Psoas muscle (tissue), 8 donors: ENCODE results near the gene R3HDM2. TPM values are rescaled to one million over a fixed set of nuclear protein-coding genes. Genes with fewer than 3 reads are reported as not detected.

Experiments used
- ATAC-seq, 4 donors: fragments of 200-7000 bp; cut with Tn5 transposase; one replicate each; pipeline ENCODE4 v1.9.1; 2020; ENCODE audit warnings: moderate library complexity in 3 of 4, mild to moderate bottlenecking in 2 of 4
- DNase-seq, 2 donors: peaks; one replicate each; pipeline ENCODE4 v3.0.0-alpha.2; 2020
- H3K27ac ChIP-seq: fragments of 200-600 bp; one replicate; pipeline ENCODE4 v1.8.0; 2022
- H3K27me3 ChIP-seq, 3 donors: fragments of 200-600 bp in 1 of 3; one replicate each; pipeline versions ENCODE4 v1.6.1 to v1.8.0; 2013 to 2022; ENCODE audit warnings: low read length in 2 of 3, mild to moderate bottlenecking in 2 of 3, moderate library complexity in 1 of 3; ENCODE audit not compliant: insufficient read depth in 3 of 3
- H3K36me3 ChIP-seq, 2 donors: fragments of 200-600 bp in 1 of 2; one replicate each; pipeline versions ENCODE4 v1.6.1 to v1.8.0; 2013 to 2022; ENCODE audit warnings: low read depth in 1 of 2, mild to moderate bottlenecking in 1 of 2, moderate library complexity in 1 of 2; ENCODE audit not compliant: insufficient read depth in 1 of 2
- H3K4me1 ChIP-seq: fragments of 200-600 bp; one replicate; pipeline ENCODE4 v1.8.0; 2022
- H3K4me3 ChIP-seq: fragments of 200-600 bp; one replicate; pipeline ENCODE4 v1.8.0; 2022; ENCODE audit warnings: mild to moderate bottlenecking
- H3K9me3 ChIP-seq: fragments of 200-600 bp; one replicate; pipeline ENCODE4 v1.8.0; 2022
- WGBS, 3 donors: extraction: QIAGEN DNeasy Blood & Tissue Kit; methylation state at CpG; one replicate each; pipeline versions ENCODE4 v1.1.6 to v1.1.7; 2013; 5-methylcytosine and 5-hydroxymethylcytosine counted together
- intact Hi-C, 2 donors: fragments of 100-400 bp; cut with DNase I; formaldehyde crosslinking; loops; one replicate each; pipeline versions ENCODE4 v1.11.0 to v1.14.2; 2022
- polyA plus RNA-seq, 3 donors: library from polyadenylated mRNA; stranded (reverse); fragments of 200-250 nt; gene quantifications; one replicate each; pipeline ENCODE4 v1.2.3, GENCODE V29; 2013
- total RNA-seq, 4 donors: library from RNA; stranded (reverse); fragmentation: NEBNext Ultra II Directional in 2 of 4; extraction: Animal tissue kit (Norgen Biotek cat#: 25700) in 2 of 4; gene quantifications; one replicate each; pipeline versions ENCODE4 v1.2.1 to v1.2.4, GENCODE V29; 2021 to 2023
- TF ChIP-seq, protein P1 (sequence below): fragments of 200-600 bp; IDR thresholded peaks from one replicate; pipeline ENCODE4 v1.8.0; 2022; ENCODE audit warnings: antibody characterized with exemption
- donor health status: healthy with polysubstance abuse.
- donor health status: DM: no; HTN: no; CAD: no; lungs with moderate emphysema.
- donor health status: Bipolar disorder and iron deficiency.
- donor health status: healthy.
- donor health status: DM: yes; HTN: yes; CAD: no.
- donor health status: DM: no; HTN: no; CAD: no.
- donor health status: DM: no; HTN: no; CAD: no.
- donor health status: DM: yes; HTN: yes; CAD: no.

R3HDM2 gene
- total and polyA plus RNA-seq, 7 donors, result 12.1 to 64.9 (median 41.4) TPM

DNA sequence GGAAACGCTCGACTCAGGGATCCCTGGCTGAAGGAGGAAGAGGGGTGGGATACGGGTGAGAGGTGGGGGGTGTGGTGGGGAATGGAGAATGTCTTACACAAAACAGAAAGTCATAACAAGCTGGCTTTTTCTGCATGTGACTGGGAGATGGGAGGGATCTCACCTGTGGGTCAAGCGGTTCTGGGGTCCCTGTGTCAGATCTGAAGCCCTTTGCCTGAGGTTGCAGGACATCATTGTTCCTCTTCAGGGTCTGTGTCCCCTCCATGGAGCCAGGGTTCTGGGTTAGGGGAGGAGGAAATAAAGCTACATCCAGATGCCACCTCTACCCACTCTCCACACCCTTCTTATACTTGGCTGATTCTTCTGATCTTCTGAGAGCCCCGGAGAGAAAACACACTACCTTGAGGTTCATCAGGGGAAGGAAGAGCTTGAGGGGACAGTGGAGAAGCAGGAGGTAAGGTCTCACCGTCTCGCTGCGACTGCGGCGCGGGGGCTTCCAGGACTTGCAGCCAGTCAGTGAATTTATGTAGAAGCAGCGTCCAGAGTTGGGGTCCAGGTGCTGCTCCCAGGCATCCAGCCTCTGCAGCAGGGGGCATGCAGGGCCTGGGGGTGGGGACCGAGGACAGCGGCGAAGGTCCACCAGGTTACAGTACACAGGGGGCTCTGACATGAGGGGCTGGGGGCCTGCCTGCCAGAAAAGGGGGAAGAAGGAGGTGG lies 46.3 kb upstream of the R3HDM2 start:
- TF ChIP-seq, protein P1, sequence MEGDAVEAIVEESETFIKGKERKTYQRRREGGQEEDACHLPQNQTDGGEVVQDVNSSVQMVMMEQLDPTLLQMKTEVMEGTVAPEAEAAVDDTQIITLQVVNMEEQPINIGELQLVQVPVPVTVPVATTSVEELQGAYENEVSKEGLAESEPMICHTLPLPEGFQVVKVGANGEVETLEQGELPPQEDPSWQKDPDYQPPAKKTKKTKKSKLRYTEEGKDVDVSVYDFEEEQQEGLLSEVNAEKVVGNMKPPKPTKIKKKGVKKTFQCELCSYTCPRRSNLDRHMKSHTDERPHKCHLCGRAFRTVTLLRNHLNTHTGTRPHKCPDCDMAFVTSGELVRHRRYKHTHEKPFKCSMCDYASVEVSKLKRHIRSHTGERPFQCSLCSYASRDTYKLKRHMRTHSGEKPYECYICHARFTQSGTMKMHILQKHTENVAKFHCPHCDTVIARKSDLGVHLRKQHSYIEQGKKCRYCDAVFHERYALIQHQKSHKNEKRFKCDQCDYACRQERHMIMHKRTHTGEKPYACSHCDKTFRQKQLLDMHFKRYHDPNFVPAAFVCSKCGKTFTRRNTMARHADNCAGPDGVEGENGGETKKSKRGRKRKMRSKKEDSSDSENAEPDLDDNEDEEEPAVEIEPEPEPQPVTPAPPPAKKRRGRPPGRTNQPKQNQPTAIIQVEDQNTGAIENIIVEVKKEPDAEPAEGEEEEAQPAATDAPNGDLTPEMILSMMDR, result no peak
- 79 to 91% (median 80%) methylated on average over 12 to 15 of the region's 15 CpGs for WGBS, 3 donors
- no peak for ATAC-seq
- no peak for DNase-seq
- Histone ChIP-seq H3K36me3 (no peaks in the 10 kb centered on the region), H3K27me3 (peaks cover 0 to 49% (median 18%) of the 10 kb centered on the region in 3 donors), H3K4me3 (peak overlapping the region; percentile 36), H3K4me1 (peaks cover 13% of the 10 kb centered on the region), H3K9me3 (no peaks in the 10 kb centered on the region), H3K27ac (no peak overlapping the region)
- intact Hi-C loops, result no loop called here

DNA sequence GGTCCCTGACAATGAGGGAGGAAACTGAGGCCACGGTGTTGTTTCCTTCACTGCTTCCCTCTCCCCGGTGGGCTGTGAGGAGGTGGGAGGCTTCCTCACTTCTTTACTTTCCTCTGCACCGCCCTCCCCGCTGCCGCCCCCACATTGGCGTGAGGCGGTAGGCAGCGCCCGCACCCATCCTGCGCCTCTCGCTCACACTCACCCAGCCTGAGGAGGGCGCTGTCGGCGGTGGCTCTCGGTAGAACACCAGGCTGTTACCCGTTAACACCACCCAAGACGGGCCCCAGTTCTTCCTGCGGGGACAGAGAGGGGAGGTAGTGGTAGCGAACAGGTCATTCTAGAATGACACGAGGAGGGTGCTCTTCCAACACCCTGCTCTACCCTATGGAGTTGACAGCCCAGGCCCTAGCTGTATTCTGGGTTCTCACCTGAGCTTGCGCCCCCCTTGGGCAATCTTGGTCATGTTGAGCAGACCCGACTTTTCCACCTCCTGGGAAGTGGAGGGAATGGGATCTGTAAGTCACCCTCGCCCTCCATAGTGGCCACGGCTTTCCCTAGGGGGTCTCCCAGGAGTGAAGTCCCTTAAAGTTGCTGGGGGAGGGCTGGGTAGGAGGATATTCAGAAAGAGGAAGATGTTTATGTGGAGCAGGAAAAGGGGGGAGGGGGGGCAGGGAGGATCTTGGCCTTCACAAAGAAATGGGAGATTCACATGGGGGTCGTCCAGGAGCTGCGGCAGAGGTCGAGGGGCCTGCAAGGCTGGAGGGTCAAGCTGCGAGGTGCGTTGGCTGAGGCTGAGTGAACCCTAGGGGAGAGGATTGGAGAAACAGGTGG lies 45.5 kb upstream of the R3HDM2 start:
- TF ChIP-seq, protein P1, result no peak
- Histone ChIP-seq H3K36me3 (no peaks in the 10 kb centered on the region), H3K4me3 (peak overlapping the region; percentile 64), H3K4me1 (peaks cover 13% of the 10 kb centered on the region), H3K27me3 (peaks cover 0 to 54% (median 18%) of the 10 kb centered on the region in 3 donors), H3K27ac (no peak overlapping the region), H3K9me3 (no peaks in the 10 kb centered on the region)
- DNase-seq (no peak), ATAC-seq (peak in 3 of 4 donors; percentile 2 to 38 (median 2))
- WGBS, 3 donors, result 24 to 27% (median 27%) methylated on average over 26 to 29 of the region's 29 CpGs
- intact Hi-C loops, result no loop called here

DNA sequence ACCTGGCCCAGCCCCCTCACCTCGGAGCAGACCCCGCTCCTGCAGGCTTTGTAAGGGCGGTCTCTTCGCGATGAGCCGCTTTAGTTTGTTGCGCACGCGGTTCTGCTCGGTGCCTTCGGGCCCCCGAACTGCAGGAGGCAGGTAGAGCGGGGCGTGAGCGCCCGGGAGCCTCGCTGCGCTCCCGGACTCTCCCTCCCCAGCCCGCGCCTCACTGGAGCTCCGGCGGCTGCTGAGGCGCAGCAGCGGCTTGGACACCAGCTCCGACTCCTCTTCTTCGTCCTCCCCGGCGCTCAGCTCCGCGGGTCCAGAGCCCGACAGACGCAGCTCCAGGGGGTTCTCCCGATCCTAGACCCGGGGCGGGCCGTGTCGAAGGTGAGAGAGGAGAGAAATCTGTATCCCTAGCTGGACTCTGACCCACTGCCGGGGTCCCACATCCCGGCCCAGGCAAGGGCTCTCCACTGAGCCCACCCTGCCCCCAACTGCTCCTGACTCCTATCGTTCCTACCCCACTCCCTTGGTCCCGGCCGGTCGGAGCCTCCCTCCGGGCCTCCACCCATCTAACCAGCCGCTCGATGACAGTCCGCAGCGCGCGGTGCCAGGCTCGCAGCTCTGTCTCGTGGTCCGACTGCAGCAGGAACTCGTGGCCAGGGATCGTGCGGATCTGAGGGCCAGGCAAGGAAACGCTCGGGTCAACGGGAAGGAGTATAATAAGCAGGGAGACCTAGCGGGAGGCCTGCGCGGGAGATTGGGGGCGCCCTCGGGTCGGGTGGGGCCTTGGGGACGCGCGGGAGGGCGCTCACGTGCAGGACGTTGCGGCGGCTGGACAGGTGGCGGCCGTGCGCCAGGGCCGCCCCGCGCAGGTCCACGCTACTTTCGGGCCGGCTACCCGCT lies 44.7 kb upstream of the R3HDM2 start:
- intact Hi-C loops, result no loop called here
- Histone ChIP-seq H3K4me3 (peak overlapping the region; percentile 64), H3K9me3 (no peaks in the 10 kb centered on the region), H3K27ac (no peak overlapping the region), H3K4me1 (peaks cover 13% of the 10 kb centered on the region), H3K27me3 (peaks cover 0 to 60% (median 18%) of the 10 kb centered on the region in 3 donors), H3K36me3 (no peaks in the 10 kb centered on the region)
- whole genome bisulfite sequencing, 3 donors, result 3 to 8% (median 6%) methylated on average over 66 to 84 of the region's 84 CpGs
- TF ChIP-seq, protein P1, result no peak
- peak; percentile 56 to 74 (median 69) for ATAC-seq
- peak in 1 of 2 donors; percentile 41 for DNase-seq

DNA sequence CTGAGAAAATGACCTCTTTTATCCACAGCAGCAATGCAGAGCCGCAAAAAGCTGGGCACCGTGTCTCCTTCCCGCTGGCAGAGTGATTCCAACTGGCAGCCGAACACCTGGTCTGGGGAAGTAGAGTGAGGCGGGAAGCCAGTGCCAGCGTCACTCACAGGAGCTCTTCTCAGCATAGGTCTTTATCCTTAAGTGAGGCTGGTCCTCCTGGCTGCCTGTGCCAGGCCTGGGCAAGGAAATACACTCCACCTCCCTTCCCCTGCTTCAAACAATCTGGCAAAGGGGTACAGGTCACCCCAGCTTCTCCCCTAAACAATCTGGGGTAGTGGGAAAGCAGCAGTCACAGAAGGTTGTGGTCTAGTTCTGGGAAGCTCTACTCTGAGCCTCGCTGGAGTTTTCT lies 44.0 kb upstream of the R3HDM2 start:
- intact Hi-C loops, result no loop called here
- H3K27ac ChIP-seq, result no peak overlapping the region
- DNase-seq (no peak), ATAC-seq (no peak)
- H3K36me3 ChIP-seq, result no peaks in the 10 kb centered on the region
- peaks cover 13% of the 10 kb centered on the region for H3K4me1 ChIP-seq
- H3K27me3 ChIP-seq, result peaks cover 0 to 64% (median 18%) of the 10 kb centered on the region in 3 donors
- WGBS, 3 donors, result 51 to 66% (median 55%) methylated on average over 7 of the region's 7 CpGs
- H3K4me3 ChIP-seq, result peak overlapping the region; percentile 64
- TF ChIP-seq, protein P1, result no peak
- H3K9me3 ChIP-seq, result no peaks in the 10 kb centered on the region
